GM18498 (cell line): ENCODE results near the gene PTPN2.
"Not testable (repeated sequence)": the region's sequence is repeated elsewhere in the genome, so short reads cannot be mapped to it uniquely, and the experiment has no call there.

Experiments used
- ATAC-seq: cut with Tn5 transposase; IDR thresholded peaks from one replicate; pipeline ENCODE4 v1.9.1; 2021; ENCODE audit warnings: mild to moderate bottlenecking, moderate library complexity; ENCODE audit not compliant: unreplicated experiment

The PTPN2 gene

GRCh38 chr18:12776821-12777471 lies 107.1 kb downstream of the PTPN2 start:
- no peak for ATAC-seq

GRCh38 chr18:12776415-12776814 lies 107.6 kb downstream of the PTPN2 start:
- not testable (repeated sequence) for ATAC-seq

GRCh38 chr18:12774982-12775381 lies 109.1 kb downstream of the PTPN2 start:
- no peak for ATAC-seq

- no peak for ATAC-seq
These were observed 110.7 kb downstream of the PTPN2 start for GRCh38 chr18:12773369-12773768.

- ATAC-seq: no peak
These were observed 111.9 kb downstream of the PTPN2 start for GRCh38 chr18:12772111-12772510.

GRCh38 chr18:12770469-12771219 lies 113.4 kb downstream of the PTPN2 start:
- ATAC-seq: no peak

GRCh38 chr18:12769644-12770440 lies 114.2 kb downstream of the PTPN2 start:
- ATAC-seq: no peak

- no peak for ATAC-seq
These were observed 114.9 kb downstream of the PTPN2 start for GRCh38 chr18:12769136-12769535.

- ATAC-seq: no peak
These were observed 115.4 kb downstream of the PTPN2 start for GRCh38 chr18:12768625-12769024.

- ATAC-seq: no peak
These were observed 116.4 kb downstream of the PTPN2 start for GRCh38 chr18:12767580-12768155.

- no peak for ATAC-seq
These were observed 117.0 kb downstream of the PTPN2 start for GRCh38 chr18:12766986-12767433.

GRCh38 chr18:12765586-12765985 lies 118.5 kb downstream of the PTPN2 start:
- no peak for ATAC-seq

- ATAC-seq: no peak
These were observed 118.9 kb downstream of the PTPN2 start for GRCh38 chr18:12765126-12765525.

GRCh38 chr18:12758566-12758965 lies 125.5 kb downstream of the PTPN2 start:
- not testable (repeated sequence) for ATAC-seq

- not testable (repeated sequence) for ATAC-seq
These were observed 127.3 kb downstream of the PTPN2 start for GRCh38 chr18:12756619-12757239.

GRCh38 chr18:12755606-12756005 lies 128.4 kb downstream of the PTPN2 start:
- ATAC-seq: not testable (repeated sequence)

GRCh38 chr18:12754511-12754910 lies 129.5 kb downstream of the PTPN2 start:
- ATAC-seq: no peak

GRCh38 chr18:12751891-12752290 lies 132.1 kb downstream of the PTPN2 start:
- no peak for ATAC-seq

- no peak for ATAC-seq
These were observed 132.5 kb downstream of the PTPN2 start for GRCh38 chr18:12751503-12751884.

GRCh38 chr18:12750715-12751502 lies 133.1 kb downstream of the PTPN2 start:
- ATAC-seq: no peak
